Lower leg skin (tissue), 3 donors: ENCODE data around the gene ARNT2.

Experiments used
- CTCF ChIP-seq, 3 donors: fragments of 450-650 bp; IDR thresholded peaks; one replicate each; pipeline ENCODE4 v1.5.1; 2016; ENCODE audit warnings: antibody characterized with exemption in 3 of 3, mild to moderate bottlenecking in 3 of 3, moderate library complexity in 2 of 3
- POLR2A ChIP-seq, 2 donors: fragments of 450-650 bp; IDR thresholded peaks; one replicate each; pipeline ENCODE4 v1.6.1; 2016 to 2017; ENCODE audit warnings: antibody characterized with exemption in 2 of 2, mild to moderate bottlenecking in 1 of 2, moderate library complexity in 1 of 2

- no peak for TF ChIP-seq CTCF (IDR thresholded peaks at IDR 0.05)
- no peak for TF ChIP-seq POLR2A (IDR thresholded peaks at IDR 0.05)
Measured at GRCh38 chr15:80554560-80554959, 150.4 kb downstream of the ARNT2 start.
